ENCODE data around the gene DAB2. TPM values are rescaled to one million over a fixed set of nuclear protein-coding genes. Genes with fewer than 3 reads are reported as not detected.

Gene DAB2
- 100 to 1,000 TPM in 1 of 2 donors, 10 to 100 TPM in 1; 96.8 to 133 TPM for total RNA-seq
- long read RNA-seq, donor 1, full-length matches to known transcripts, result 5 of 36 reads
- long read RNA-seq, donor 1, partial matches to known transcripts, result 21 of 36 reads
- long read RNA-seq, donor 1, other reads (novel, unspliced or antisense), result 10 of 36 reads
- long read RNA-seq, donor 2, full-length matches to known transcripts, result 13 of 36 reads
- long read RNA-seq, donor 2, partial matches to known transcripts, result 19 of 36 reads
- long read RNA-seq, donor 2, other reads (novel, unspliced or antisense), result 4 of 36 reads

DNA sequence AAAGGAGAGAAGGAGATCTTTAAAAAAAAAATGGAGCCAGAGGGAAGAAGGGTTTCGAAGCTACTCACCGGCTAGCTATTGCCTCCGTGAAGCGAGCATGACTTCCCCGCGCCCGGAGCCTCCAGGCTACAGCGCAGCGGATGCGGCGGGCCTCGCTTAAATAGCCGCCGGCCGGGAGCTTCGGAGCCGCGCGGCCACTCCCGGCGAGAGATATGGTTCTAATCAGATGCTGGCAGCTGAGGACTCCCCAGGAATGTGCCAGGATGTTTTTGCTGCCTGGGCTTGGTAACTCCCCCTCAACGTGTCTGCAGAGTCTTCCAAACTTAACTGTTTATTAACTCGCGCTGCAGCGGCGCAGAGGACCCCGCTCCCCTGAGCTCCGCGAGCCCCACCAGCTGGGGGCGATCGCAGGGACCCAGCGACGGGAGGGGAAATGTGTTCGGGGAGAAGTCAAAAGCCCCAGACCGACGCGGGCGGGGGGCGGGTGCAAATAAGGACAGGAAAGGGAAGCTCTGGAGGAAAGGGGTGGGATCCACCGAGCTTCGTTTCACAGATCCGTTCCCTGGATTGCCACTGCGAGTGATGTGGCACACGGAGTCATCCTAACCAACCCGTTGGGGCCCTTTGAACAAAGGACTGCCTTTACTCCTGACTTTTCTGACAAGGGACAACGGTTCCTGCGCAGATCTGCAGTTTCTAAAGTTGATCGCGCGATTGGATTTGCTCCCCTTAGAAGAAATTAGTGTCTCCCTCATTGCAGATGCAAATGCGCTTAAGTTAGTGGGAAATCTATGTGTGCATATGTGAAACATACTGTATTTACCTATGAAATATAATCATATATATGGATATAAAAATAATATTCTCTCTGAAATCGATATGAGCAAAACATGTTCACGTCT lies at the start of gene DAB2:
Gene DAB2, minus strand, starts transcription at position 245 of the 902 bp plus-strand sequence. CDS start 30,660 bp downstream, outside the sequence.
- peak; percentile 96 for DNase-seq (ENCODE audit: low spot score)
- intact Hi-C loops (cut with DNase I), result no loop called here

DNA sequence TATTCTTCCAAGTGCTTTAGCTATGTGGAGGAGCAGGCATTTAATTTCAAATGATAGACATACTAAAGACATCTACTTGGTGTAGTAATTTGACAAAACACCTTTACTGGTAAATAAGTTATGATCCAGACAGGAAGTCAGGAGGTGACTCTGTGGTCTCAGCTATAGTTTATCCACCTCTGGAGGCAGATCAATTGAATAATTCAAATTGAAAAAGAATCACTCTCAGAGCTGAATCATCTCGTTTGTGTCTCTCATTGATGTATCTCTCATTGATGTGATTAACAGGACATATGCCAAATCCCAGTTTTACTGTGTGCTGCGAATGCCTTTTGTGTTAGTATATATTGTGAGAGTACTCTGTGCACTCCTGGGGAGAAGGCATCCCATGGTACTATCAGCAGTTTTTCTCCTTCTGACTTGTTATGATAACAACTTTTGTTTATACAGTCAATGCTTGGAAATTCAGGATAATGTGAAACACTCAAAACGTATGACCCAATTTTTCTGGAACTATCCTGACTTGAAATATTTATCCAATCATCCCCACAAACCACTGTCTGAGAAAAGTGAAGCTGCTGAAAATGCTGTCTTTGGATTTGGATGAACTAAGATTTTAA lies 48.5 kb upstream of the DAB2 start:
- intact Hi-C loops (cut with DNase I), result no loop called here
- no peak for DNase-seq (ENCODE audit: low spot score)

- no peak for DNase-seq (ENCODE audit: low spot score)
- intact Hi-C loops (cut with DNase I), result no loop called here
These were observed 47.2 kb upstream of the DAB2 start for GRCh38 chr5:39471836-39472508.

DNA sequence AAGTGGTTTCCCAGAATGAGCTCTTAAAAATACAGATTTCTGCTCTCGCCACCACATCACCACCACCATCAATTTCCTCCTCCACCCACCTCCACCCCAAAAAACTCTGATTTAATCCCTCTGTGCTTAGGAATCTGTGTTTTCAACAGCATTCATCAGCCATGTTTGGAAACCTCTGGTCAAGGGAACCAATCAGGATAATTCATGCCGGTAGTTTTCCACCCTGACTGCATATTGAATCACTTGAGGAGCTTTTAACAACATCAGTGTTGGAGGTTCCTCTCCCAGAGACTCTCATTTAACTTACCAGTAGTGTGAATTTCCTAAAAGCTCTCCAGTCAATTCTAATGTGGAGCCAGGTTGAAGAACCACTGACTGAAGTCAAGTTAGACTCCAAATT lies 46.0 kb upstream of the DAB2 start:
- intact Hi-C loops (cut with DNase I), result no loop called here
- no peak for DNase-seq (ENCODE audit: low spot score)

GRCh38 chr5:39469777-39470415 lies 45.1 kb upstream of the DAB2 start:
- intact Hi-C loops (cut with DNase I), result no loop called here
- DNase-seq (ENCODE audit: low spot score), result peak; percentile 42

DNA sequence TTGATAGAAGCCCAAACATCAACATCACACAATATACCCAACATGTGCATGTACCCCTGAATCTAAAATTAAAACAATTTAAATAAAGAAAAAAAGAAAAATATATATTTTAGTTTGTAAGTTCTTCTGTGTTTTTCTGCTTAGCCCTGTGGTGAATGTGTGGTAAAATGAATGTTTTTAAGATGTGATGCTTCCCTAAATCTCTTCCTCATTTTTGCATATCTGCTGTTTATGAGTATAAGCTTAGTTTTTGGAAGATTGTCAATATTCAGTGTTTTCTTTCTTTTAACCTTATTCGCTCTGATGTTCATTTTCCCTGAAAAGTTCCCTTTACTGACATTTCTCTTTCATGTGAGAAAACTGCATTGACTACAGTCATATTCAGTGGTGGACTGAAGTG lies 44.4 kb upstream of the DAB2 start:
- intact Hi-C loops (cut with DNase I), result no loop called here
- DNase-seq (ENCODE audit: low spot score), result no peak

DNA sequence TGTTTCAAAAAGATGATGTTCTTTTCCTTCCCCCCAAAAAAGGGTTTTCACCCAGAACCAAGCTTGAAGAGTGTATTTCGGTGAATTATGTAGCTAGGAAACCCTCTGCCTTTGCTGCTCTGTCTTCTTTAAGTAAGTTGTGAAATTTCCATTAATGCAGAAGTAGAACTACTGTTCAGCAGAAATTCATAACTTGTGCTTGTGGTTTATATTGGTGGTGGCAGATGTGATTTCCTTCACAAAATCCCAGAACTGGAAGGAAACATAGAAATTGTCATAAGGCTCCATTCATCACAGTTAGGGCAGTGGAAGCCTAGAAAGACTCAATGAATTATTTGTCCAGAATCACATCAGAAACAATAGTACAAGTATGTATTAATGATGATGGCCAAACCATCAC lies 42.1 kb upstream of the DAB2 start:
- DNase-seq (ENCODE audit: low spot score), result no peak
- intact Hi-C loops (cut with DNase I), result no loop called here

DNA sequence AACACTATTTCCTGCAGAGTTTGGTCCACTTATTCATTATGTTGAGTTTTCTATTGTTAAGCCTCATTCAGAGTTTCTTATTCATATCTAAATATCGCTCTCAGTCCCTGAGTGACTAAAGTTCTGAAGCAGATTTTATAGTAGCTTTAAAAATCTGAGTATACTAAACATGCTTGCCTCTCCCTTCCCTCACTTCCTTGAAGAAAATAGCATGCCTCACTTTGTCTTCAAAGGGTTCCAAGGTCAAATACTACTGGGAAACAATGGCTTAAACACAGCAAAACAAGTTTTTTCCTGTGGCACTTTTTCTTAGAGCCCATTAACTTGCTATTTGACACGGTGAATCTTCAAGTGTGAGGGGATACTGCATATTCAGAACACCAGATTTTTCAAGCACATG lies 41.1 kb upstream of the DAB2 start:
- intact Hi-C loops (cut with DNase I), result no loop called here

GRCh38 chr5:39465097-39465496 lies 40.3 kb upstream of the DAB2 start:
- intact Hi-C loops (cut with DNase I), result no loop called here
- no peak for DNase-seq (ENCODE audit: low spot score)

More for the DNA sequence above, 41.1 kb upstream of the DAB2 start:
- DNase-seq (ENCODE audit: low spot score), result no peak

DNA sequence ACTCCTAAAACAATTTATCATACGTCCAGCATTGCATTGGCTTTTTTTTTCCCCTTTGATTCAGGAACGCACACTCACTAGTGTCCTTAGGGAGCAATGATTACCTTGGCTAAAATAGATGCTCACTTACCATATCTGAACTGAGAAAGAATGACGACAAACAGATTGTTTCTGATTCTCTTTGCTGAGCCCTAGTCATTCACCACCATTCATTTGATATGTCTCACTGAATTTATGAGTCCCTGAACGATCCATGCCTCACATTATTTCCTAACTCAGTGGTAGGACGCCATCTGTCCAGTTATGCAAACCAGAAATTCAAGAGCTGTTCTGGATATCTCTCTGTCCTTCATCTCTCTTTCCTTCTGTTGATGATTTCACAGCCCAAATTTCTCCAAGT lies 39.3 kb upstream of the DAB2 start:
- DNase-seq (ENCODE audit: low spot score), result no peak
- intact Hi-C loops (cut with DNase I), result no loop called here

DNA sequence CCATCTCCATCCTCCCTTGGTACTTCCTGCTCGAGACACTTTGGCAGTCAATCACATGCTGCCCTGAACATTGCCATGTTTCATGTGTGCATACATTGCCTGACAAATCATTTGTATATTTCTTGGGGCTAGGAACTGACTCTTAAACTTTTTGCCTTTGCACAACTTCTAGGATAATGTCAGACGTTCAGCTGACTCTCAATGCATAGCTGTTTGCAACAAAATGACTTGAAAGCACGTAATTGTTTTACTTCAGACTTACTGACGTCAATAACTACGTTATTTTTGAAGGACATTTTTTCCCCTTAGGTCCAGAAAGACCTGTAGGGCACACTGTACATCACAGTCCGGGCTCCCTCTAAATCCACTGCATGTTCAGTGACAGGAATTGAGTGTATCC lies 37.4 kb upstream of the DAB2 start:
- no peak for DNase-seq (ENCODE audit: low spot score)
- intact Hi-C loops (cut with DNase I), result no loop called here

GRCh38 chr5:39461007-39461682 lies 36.4 kb upstream of the DAB2 start:
- no peak for DNase-seq (ENCODE audit: low spot score)
- intact Hi-C loops (cut with DNase I), result no loop called here

DNA sequence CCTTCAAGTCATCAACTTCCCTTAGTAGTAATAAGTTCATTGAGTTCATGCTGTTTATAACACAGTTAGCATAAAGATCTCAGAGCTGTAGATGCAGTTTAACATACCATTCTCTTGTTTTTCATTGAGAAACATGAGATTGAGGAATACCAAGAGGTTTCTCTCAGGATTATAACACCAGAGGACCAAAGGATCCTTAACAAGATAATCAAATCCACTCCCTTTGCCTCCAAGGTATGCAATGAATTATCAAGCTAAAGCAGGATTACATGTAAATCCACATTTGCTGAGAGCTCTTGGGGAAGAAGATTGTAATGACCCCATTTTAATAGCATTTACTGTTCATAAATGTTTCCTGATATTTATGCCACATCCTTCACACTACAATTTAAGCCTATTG lies 35.1 kb upstream of the DAB2 start:
- intact Hi-C loops (cut with DNase I), result no loop called here
- DNase-seq (ENCODE audit: low spot score), result no peak

- intact Hi-C loops (cut with DNase I), result no loop called here
- DNase-seq (ENCODE audit: low spot score), result no peak
These were observed 34.3 kb upstream of the DAB2 start for GRCh38 chr5:39459071-39459470.

GRCh38 chr5:39455645-39456044 lies 30.9 kb upstream of the DAB2 start:
- DNase-seq (ENCODE audit: low spot score), result no peak
- intact Hi-C loops (cut with DNase I), result no loop called here

- intact Hi-C loops (cut with DNase I), result no loop called here
These were observed 28.8 kb upstream of the DAB2 start for GRCh38 chr5:39453606-39454005.

GRCh38 chr5:39452846-39453245 lies 28.1 kb upstream of the DAB2 start:
- no peak for DNase-seq (ENCODE audit: low spot score)
- intact Hi-C loops (cut with DNase I), result no loop called here

More at GRCh38 chr5:39453606-39454005, 28.8 kb upstream of the DAB2 start:
- no peak for DNase-seq (ENCODE audit: low spot score)

DNA sequence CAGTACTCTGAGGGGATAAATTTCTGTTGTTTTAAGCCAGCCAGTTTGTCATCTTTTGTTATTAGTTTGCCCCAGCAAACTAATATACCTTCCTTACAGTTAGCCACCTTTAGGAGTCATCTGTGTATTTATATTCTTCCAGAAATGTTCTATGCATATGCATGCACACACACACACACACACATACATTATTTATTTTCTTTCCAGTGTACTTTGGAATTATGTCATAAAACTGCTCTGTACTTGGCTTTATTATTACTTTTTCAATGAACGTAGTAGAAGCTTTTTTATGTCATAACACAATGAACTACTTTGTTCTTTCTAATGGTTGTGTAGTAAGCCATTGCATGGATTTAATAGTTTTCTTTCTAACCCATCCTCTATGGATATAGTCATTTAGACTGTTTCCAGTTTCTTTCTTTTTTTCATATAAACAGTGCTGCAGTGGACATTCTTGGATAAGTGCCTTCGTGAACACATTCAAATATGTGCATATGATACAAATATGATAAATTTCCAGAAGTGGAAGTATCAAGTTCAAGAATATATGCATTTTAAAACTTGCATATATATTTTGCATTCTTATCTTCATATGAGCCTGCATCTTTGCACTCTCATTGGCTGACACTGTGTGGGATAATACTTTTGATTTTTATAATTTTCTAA lies 26.6 kb upstream of the DAB2 start:
- intact Hi-C loops (cut with DNase I), result no loop called here
- DNase-seq (ENCODE audit: low spot score), result no peak

Data from posterior vena cava (tissue), 2 donors.